KMS-11 (cell line): ENCODE data around the gene ACAD10.

Experiments
- H2AFZ ChIP-seq: fragments of 200-600 bp; sonication (generic); 2 replicates; pipeline ENCODE4 v1.6.1; 2016; ENCODE audit warnings: antibody characterized with exemption, mixed run types, low read depth
- H3K27ac ChIP-seq: fragments of 200-600 bp; sonication (generic); 2 replicates; pipeline ENCODE4 v1.6.1; 2016; ENCODE audit warnings: mild to moderate bottlenecking, mixed run types
- H3K27me3 ChIP-seq: fragments of 200-600 bp; sonication (generic); 2 replicates; pipeline ENCODE4 v1.6.1; 2017; ENCODE audit warnings: mild to moderate bottlenecking, low read depth, mixed run types, moderate library complexity; ENCODE audit not compliant: insufficient read depth
- H3K36me3 ChIP-seq: fragments of 200-600 bp; sonication (generic); 2 replicates; pipeline ENCODE4 v1.6.1; 2017; ENCODE audit warnings: mild to moderate bottlenecking, mixed run types; ENCODE audit not compliant: insufficient read depth
- H3K4me1 ChIP-seq: fragments of 200-600 bp; sonication (generic); 2 replicates; pipeline ENCODE4 v1.6.1; 2016; ENCODE audit warnings: mild to moderate bottlenecking, low read depth, mixed run types; ENCODE audit not compliant: poor library complexity, severe bottlenecking
- H3K4me2 ChIP-seq: fragments of 200-600 bp; sonication (generic); 2 replicates; pipeline ENCODE4 v1.7.0; 2016; ENCODE audit warnings: mild to moderate bottlenecking, mixed run types
- H3K4me3 ChIP-seq: fragments of 200-600 bp; sonication (generic); IDR thresholded peaks from 2 replicates; pipeline ENCODE4 v1.6.1; 2017; ENCODE audit warnings: low read depth, low read length, mixed read lengths; ENCODE audit not compliant: insufficient read depth
- H3K79me2 ChIP-seq: fragments of 200-600 bp; sonication (generic); 2 replicates; pipeline ENCODE4 v1.6.1; 2016; ENCODE audit warnings: low read depth, mixed run types; ENCODE audit not compliant: insufficient read depth
- H3K9ac ChIP-seq: fragments of 200-600 bp; sonication (generic); 2 replicates; pipeline ENCODE4 v1.6.1; 2016; ENCODE audit warnings: mild to moderate bottlenecking, mixed run types
- H4K20me1 ChIP-seq: fragments of 200-600 bp; sonication (generic); 2 replicates; pipeline ENCODE4 v1.6.1; 2016; ENCODE audit warnings: mild to moderate bottlenecking, mixed run types; ENCODE audit not compliant: insufficient read depth
- TF ChIP-seq, protein P1 (sequence below): fragments of 200-600 bp; sonication (generic); conservative IDR thresholded peaks from 2 replicates; pipeline ENCODE4 v1.6.1; 2017; ENCODE audit warnings: low read depth, mild to moderate bottlenecking, antibody characterized with exemption, low read length, moderate library complexity, mixed read lengths

ACAD10 gene

DNA sequence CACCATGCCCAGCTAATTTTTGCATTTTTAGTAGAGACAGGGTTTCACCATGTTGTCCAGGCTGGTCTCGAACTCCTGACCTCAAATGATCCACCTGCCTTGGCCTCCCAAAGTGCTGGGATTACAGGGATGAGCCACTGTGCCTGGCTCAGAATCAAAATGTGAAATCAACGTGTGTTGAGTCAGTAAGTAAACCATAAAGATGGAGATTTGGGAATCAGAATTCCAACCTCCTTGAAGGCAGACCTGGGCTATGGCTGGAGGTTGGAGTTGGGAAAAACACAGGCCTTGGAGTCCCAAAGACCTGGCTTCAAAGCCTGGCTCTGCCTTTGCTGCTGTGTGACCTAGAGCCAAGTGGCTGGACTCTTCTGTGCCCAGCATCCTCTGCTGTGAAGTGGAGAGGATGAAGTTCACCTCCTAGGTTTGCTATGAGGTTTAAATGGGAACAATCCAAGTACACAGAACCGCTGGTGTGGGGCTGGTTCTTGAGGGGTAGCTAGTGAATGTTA, 91.0 kb downstream of the ACAD10 start:
- Histone ChIP-seq H3K4me2 (no peak overlapping the region), H4K20me1 (no peaks in the 10 kb centered on the region), H3K4me3 (no peak overlapping the region), H2AFZ (no peak overlapping the region), H3K36me3 (no peaks in the 10 kb centered on the region), H3K9ac (no peak overlapping the region), H3K79me2 (no peaks in the 10 kb centered on the region), H3K27me3 (no peaks in the 10 kb centered on the region), H3K4me1 (peaks cover 14% of the 10 kb centered on the region), H3K27ac (no peak overlapping the region)
- TF ChIP-seq, protein P1, sequence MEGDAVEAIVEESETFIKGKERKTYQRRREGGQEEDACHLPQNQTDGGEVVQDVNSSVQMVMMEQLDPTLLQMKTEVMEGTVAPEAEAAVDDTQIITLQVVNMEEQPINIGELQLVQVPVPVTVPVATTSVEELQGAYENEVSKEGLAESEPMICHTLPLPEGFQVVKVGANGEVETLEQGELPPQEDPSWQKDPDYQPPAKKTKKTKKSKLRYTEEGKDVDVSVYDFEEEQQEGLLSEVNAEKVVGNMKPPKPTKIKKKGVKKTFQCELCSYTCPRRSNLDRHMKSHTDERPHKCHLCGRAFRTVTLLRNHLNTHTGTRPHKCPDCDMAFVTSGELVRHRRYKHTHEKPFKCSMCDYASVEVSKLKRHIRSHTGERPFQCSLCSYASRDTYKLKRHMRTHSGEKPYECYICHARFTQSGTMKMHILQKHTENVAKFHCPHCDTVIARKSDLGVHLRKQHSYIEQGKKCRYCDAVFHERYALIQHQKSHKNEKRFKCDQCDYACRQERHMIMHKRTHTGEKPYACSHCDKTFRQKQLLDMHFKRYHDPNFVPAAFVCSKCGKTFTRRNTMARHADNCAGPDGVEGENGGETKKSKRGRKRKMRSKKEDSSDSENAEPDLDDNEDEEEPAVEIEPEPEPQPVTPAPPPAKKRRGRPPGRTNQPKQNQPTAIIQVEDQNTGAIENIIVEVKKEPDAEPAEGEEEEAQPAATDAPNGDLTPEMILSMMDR = no peak

- Histone ChIP-seq H3K79me2 (no peaks in the 10 kb centered on the region), H3K27me3 (no peaks in the 10 kb centered on the region), H3K36me3 (no peaks in the 10 kb centered on the region), H3K9ac (no peak overlapping the region), H3K4me3 (no peak overlapping the region), H3K4me2 (no peak overlapping the region), H3K27ac (no peak overlapping the region), H3K4me1 (peaks cover 14% of the 10 kb centered on the region), H2AFZ (no peak overlapping the region), H4K20me1 (no peaks in the 10 kb centered on the region)
- TF ChIP-seq, protein P1 = no peak
Observed at GRCh38 chr12:111777345-111778045, 91.6 kb downstream of the ACAD10 start.

GRCh38 chr12:111780166-111780565, 94.3 kb downstream of the ACAD10 start:
- no peaks in the 10 kb centered on the region for H3K79me2 ChIP-seq
- TF ChIP-seq, protein P1 = no peak
- no peaks in the 10 kb centered on the region for H4K20me1 ChIP-seq
- no peak overlapping the region for H3K4me2 ChIP-seq
- no peak overlapping the region for H3K27ac ChIP-seq
- H2AFZ ChIP-seq = no peak overlapping the region
- no peaks in the 10 kb centered on the region for H3K4me1 ChIP-seq
- no peak overlapping the region for H3K9ac ChIP-seq
- H3K4me3 ChIP-seq = no peak overlapping the region
- H3K36me3 ChIP-seq = no peaks in the 10 kb centered on the region
- H3K27me3 ChIP-seq = no peaks in the 10 kb centered on the region

GRCh38 chr12:111780615-111781014, 94.8 kb downstream of the ACAD10 start:
- Histone ChIP-seq H3K36me3 (no peaks in the 10 kb centered on the region), H3K9ac (no peak overlapping the region), H3K27me3 (no peaks in the 10 kb centered on the region), H2AFZ (no peak overlapping the region), H3K27ac (no peak overlapping the region), H3K4me2 (no peak overlapping the region), H3K4me3 (no peak overlapping the region), H4K20me1 (no peaks in the 10 kb centered on the region), H3K79me2 (no peaks in the 10 kb centered on the region), H3K4me1 (no peaks in the 10 kb centered on the region)
- TF ChIP-seq, protein P1 = no peak
